ENCODE results near the gene NUP210. TPM values are rescaled to one million over a fixed set of nuclear protein-coding genes. Genes with fewer than 3 reads are reported as not detected.

Gene NUP210
- total RNA-seq, 3 donors from 2014 or later: 6.7 to 14.8 (median 8.1) TPM

DNA sequence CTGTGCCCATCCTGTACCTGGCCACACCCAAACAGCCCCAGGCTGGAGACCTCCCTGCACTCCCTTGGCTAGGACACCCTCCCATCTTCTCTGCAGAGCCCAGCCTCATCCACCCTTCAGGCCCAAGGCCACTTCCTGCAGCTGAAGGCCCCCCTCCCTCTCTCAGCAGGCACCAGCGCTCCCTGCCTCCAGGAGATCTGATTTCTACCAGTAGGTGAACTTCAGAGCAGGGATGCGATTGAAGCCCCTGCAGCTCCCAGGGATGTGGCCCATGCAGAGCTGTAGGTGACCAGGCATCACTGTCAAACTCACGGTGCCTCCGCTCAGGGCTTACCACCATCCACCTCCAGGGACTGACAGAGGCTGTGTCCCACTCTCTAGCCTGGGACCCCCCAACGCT lies 96.3 kb downstream of the NUP210 start:
- TF ChIP-seq, protein P1, sequence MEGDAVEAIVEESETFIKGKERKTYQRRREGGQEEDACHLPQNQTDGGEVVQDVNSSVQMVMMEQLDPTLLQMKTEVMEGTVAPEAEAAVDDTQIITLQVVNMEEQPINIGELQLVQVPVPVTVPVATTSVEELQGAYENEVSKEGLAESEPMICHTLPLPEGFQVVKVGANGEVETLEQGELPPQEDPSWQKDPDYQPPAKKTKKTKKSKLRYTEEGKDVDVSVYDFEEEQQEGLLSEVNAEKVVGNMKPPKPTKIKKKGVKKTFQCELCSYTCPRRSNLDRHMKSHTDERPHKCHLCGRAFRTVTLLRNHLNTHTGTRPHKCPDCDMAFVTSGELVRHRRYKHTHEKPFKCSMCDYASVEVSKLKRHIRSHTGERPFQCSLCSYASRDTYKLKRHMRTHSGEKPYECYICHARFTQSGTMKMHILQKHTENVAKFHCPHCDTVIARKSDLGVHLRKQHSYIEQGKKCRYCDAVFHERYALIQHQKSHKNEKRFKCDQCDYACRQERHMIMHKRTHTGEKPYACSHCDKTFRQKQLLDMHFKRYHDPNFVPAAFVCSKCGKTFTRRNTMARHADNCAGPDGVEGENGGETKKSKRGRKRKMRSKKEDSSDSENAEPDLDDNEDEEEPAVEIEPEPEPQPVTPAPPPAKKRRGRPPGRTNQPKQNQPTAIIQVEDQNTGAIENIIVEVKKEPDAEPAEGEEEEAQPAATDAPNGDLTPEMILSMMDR (IDR thresholded peaks at IDR 0.05): no peak
- no peaks in the 10 kb centered on the region for H3K36me3 ChIP-seq (ENCODE audit: low read depth)
- no peak overlapping the region for H3K4me3 ChIP-seq
- no peak for ATAC-seq
- intact Hi-C loops (cut with DNase I, micrococcal nuclease): no loop called here
- DNase-seq: no peak
- H3K4me1 ChIP-seq (ENCODE audit: low read depth): no peaks in the 10 kb centered on the region
- H3K9me3 ChIP-seq: no peaks in the 10 kb centered on the region

DNA sequence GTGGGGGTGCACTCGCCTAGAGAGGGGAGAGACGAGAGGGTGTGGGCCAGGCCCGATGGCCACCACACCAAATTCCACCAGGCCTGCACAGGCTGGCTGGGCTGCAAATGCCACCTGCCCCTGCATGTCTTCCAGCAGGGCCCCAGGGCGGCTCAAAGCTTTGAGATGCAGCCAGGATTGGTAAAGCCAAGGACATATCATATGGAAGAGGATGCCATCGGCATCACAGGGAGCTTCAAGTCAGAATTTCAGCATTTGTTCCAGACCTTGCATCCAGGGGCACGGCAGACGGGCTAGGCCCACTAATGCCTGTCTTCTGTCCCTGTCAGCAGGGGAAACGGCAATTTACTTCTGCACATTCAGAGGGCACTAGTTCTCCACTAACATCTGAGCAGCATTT lies 97.8 kb downstream of the NUP210 start:
- ATAC-seq (no peak), DNase-seq (no peak)
- no peaks in the 10 kb centered on the region for H3K4me1 ChIP-seq (ENCODE audit: low read depth)
- intact Hi-C loops (cut with DNase I, micrococcal nuclease): no loop called here
- TF ChIP-seq, protein P1 (IDR thresholded peaks at IDR 0.05): no peak
- H3K4me3 ChIP-seq: no peak overlapping the region
- H3K9me3 ChIP-seq: no peaks in the 10 kb centered on the region
- no peaks in the 10 kb centered on the region for H3K36me3 ChIP-seq (ENCODE audit: low read depth)

DNA sequence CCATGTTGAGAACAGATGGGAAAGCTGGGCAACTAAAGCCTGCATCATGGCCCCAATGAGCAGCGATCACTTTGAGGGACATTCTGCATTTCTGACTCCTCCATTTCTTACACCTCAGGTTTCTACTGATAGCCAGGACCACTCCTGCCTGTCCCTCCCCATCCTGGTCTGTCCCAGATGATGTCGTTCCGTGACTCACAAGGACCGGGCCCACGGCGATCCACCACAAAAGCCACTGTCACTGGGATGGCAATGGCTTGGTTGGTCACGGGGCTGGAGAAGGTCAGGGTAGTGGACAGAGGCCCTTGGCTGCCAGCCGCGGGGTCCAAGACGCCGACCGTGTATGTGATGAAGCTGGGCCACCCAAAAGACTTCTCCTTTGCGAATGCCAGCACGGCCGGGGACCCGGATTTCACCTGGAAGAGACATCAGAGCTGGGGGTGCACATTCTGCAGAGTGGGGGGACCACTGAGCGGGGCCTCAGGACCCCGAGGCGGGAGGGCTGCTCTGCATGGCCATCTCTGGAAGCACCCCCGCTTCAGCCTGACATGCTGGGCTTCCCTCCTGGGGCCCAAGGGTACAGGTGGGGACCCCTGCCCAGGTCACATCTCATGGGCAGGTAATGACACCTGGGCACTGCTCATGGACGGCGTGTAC lies 100.4 kb downstream of the NUP210 start:
- H3K36me3 ChIP-seq (ENCODE audit: low read depth): no peaks in the 10 kb centered on the region
- TF ChIP-seq, protein P1 (IDR thresholded peaks at IDR 0.05): no peak

DNA sequence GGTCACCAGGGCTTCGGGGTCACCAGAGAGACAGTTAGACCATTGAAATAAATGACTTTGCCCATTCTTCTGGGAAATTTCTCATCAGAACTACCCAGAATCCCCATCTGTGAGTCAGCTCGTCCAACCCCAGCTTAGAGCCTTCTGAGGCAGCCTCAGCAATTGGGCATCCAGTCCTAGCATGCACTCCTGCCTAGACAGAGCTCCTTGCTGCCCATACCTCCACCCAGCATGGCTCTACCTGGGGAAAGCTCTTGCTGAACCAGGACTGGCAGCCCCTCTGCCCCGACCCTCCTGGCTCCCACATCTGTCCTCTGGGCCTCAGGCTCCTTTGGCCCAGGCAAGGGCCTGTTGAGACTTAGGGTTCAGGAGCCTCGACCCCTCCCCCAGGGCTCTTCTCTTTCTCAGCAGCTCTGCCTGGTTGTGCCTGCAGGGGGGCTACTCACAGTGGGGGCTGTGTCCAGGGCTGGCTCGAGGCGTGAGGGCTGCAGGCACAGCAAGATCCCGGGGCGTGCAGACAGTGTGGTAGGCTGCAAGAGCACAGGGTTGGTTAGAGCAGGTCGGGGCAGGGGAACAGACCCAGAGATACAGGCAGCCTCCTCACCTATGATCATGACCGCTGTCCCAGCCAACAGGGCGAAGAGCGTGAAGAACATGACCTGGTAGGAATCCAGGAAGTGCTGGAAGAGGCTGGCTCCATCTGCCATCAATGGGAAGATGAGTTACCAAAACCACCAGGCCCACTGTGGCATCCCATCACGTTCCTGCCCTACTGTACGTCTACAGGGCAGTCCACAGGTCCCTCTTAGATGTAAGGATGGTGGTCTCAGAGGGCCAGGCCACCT lies 101.3 kb downstream of the NUP210 start:
- H3K36me3 ChIP-seq (ENCODE audit: low read depth): no peaks in the 10 kb centered on the region

More for the DNA sequence above, 100.4 kb downstream of the NUP210 start:
- DNase-seq (no peak), ATAC-seq (no peak)
- Histone ChIP-seq H3K4me1 (ENCODE audit: low read depth) (no peaks in the 10 kb centered on the region), H3K4me3 (no peak overlapping the region), H3K9me3 (no peaks in the 10 kb centered on the region)
- intact Hi-C loops (cut with DNase I, micrococcal nuclease): no loop called here

DNA sequence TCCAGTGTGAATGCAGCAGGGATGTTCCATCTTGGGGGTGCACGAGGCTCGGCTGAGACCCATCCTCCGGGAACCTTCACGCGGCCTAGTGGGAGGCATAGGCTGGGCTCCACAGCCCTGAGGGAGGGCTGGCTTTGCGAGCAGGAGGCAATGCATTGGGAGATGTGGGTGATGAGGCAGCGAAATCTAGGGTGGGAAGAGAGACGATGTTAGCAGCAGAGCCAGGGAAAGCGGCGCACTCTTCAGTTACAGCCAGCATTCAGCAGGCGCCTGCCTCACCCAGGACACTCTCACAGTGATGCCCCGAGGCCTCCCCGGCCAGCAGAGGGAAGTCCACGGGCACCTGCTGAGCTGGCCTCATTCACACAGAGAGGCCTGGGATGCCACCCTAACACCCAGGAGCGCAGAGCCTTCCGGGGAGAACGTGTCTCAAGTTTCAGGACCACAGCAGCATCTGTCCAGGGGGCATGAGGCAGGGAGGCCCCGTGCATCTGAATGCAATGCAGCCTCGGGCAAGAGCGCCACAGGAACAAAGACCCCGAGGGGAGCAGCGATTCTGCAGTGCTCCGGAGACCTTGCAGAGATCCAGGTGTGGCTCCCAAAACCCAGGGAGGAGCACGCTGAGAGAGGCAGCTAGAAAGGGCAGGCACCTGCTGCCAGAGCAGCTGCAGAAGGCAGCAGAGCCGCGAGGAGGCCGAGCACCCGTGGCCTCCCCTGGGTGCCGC lies 102.4 kb downstream of the NUP210 start:
- Histone ChIP-seq H3K4me1 (ENCODE audit: low read depth) (no peaks in the 10 kb centered on the region), H3K9me3 (no peaks in the 10 kb centered on the region), H3K36me3 (ENCODE audit: low read depth) (no peaks in the 10 kb centered on the region), H3K4me3 (no peak overlapping the region)
- intact Hi-C loops (cut with DNase I, micrococcal nuclease): no loop called here
- TF ChIP-seq, protein P1 (IDR thresholded peaks at IDR 0.05): no peak
- DNase-seq (no peak), ATAC-seq (no peak)

More for the DNA sequence above, 101.3 kb downstream of the NUP210 start:
- TF ChIP-seq, protein P1 (IDR thresholded peaks at IDR 0.05): no peak
- H3K9me3 ChIP-seq: no peaks in the 10 kb centered on the region
- no peaks in the 10 kb centered on the region for H3K4me1 ChIP-seq (ENCODE audit: low read depth)
- no peak for ATAC-seq
- no peak overlapping the region for H3K4me3 ChIP-seq
- DNase-seq: no peak
- intact Hi-C loops (cut with DNase I, micrococcal nuclease): no loop called here
